Effector CD8-positive, alpha-beta T cell (primary cell): Measurements from ENCODE around the gene ZFP69B.
"Not testable (repeated sequence)": the region's sequence is repeated elsewhere in the genome, so short reads cannot be mapped to it uniquely, and the experiment has no call there.

Source experiments
- DNase-seq: peaks from one replicate; lab custom pipeline; 2025; lab: John Stamatoyannopoulos, UW

The ZFP69B gene

GRCh38 chr1:40435876-40436275, 14.4 kb upstream of the ZFP69B start:
- DNase-seq, result no peak

DNA sequence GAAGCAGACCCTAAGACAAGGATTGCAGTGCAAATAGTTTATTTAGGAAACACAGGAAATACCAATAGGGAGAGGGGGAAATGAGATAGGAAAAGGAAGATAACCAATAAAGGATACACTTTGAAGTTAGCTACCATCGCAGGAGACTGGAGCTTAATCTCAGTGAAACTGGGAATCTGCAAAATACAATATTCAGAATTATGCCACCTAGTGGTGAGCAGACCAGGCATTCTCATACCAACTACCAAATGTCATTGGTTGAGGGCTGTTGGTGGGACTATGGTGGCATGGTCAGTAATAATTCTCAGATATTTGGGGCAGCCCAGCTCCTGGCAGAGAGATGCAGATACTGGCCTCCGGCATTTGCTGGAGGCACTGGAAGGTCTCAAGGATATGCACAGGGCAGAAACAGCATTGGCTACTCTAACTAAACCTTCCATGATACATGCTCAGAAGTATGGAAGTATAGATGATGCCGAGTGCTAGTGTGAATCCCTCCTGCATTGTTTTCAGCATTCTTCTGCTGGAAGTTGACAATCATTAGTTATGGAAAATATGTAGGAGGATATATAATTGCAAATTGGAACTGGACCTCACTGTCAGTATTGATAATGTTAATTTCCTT, 11.8 kb upstream of the ZFP69B start:
- DNase-seq, result no peak

- no peak for DNase-seq
These were observed 11.0 kb upstream of the ZFP69B start for GRCh38 chr1:40439247-40439646.

DNA sequence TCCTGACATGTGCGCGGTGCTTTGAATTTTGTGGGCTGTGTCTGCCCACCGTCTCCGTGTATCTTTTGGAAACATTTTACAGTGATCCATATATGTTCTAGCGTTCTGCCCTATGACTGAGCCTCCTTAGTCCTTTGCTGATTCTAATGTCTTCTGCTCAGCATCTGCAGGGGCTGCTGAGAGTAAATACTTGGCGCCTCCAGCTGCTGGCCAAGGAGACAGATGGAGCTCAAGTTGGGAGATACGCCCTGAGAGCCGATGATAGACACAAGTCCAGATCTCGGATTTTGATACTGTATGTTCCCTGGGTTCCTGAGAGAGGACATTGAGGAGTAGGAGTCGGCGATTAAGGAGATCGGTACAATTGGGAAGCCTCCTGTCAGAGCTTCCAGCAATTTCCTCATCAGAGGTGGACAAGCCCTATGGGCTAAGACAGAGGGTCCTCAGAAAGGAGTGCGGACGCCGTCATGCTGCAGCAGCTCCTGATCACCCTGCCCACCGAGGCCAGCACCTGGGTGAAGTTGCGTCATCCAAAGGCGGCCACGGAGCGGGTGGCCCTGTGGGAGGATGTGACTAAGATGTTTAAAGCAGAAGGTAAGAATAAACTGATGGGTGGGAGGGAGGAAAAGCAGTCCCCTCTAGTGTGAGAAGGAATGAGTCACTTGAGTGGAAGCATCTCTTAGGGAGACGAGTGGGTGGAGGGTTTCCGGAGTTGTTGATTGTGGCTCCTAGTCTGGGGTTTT, 390 bp downstream of the ZFP69B start:
- peak; percentile 45 for DNase-seq

- DNase-seq, result no peak
These were observed 936 bp downstream of the ZFP69B start for GRCh38 chr1:40451238-40451585.

GRCh38 chr1:40454873-40455272, 4.6 kb downstream of the ZFP69B start:
- DNase-seq, result no peak

DNA sequence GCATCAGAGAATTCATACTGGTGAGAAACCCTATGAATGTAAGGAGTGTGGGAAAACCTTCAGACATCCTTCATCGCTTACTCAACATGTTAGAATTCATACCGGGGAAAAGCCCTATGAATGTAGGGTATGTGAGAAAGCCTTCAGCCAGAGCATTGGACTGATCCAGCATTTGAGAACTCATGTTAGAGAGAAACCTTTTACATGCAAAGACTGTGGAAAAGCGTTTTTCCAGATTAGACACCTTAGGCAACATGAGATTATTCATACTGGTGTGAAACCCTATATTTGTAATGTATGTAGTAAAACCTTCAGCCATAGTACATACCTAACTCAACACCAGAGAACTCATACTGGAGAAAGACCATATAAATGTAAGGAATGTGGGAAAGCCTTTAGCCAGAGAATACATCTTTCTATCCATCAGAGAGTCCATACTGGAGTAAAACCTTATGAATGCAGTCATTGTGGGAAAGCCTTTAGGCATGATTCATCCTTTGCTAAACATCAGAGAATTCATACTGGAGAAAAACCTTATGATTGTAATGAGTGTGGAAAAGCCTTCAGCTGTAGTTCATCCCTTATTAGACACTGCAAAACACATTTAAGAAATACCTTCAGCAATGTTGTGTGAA, 12.8 kb downstream of the ZFP69B start:
- DNase-seq, result no peak

DNA sequence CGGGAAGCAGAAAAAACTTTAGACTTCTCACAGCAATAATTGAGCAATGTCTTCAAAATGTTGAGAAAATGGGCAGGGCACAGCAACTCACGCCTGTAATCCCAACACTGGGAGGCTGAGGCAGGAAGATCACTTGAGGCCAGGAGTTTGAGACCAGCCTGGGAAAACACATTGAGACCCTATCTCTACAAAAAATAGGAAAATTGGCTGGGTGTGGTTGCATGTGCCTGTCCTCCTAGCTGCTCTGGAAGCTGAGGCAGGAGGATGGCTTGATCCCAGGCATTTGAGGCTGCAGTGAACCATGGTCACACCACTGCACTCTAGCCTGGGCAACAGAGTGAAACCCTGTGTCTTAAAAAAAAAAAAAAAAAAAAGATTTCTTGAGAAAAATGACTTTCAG, 19.1 kb downstream of the ZFP69B start:
- no peak for DNase-seq

DNA sequence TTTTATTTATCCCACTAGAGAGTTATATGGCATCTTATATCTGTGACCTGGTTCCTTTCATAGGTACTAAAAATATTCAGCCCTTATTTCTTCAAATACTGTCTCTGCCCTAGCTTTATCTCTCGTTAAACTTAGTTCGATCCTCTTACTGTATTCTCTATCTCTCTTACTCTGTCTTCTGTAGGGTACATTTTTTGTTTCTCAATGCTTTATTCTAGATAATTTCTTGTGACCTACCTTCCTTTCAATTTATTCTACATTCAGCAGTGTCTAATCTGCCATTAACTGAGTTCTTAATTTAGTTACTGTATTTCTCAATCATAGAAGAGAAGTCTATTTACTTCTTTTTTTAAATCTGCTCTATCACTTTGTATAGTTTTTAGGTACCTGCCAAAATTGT, 25.0 kb downstream of the ZFP69B start:
- DNase-seq, result no peak

DNA sequence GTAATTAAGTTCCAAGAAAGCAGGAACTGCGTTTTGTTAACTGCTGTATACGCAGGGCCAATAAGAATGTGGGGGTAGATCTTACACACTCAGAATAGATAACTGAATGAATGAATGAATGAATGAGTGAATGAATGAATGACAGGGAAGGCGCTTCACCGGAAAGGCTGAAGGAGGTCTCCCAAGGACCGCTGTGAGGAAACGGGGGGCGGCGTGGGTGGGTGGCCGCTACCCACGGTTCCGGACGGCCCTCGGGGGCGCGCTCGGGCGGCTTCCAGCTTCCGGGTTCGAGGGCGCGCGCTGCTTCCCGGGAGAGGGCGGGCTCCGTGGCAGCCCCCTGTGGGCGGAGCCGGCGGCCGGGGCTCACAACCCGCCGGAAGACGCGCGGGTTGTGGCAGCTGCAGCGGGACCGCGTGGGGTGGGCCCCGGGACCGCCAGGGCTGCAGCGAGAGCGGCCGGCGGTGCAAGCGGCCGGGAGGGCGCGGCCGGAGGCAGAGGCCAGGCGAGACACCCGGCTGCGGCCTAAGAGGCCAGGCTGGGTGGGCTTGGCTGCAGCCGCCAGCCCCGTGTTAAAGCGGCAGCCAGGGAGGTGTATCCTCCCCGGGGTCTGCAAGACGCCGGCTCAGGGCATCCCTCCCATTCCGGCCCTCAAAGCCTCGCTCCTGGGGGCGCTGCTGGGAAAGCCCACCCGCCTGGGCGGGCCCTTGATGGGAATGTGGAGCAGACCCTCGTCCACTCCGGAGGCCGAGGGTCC, 26.8 kb downstream of the ZFP69B start, which contains the start of gene ZFP69:
Gene ZFP69, plus strand, starts transcription at position 367 of the 754 bp plus-strand sequence. CDS start 2,072 bp downstream, outside the sequence.
- peak; percentile 56 for DNase-seq

DNA sequence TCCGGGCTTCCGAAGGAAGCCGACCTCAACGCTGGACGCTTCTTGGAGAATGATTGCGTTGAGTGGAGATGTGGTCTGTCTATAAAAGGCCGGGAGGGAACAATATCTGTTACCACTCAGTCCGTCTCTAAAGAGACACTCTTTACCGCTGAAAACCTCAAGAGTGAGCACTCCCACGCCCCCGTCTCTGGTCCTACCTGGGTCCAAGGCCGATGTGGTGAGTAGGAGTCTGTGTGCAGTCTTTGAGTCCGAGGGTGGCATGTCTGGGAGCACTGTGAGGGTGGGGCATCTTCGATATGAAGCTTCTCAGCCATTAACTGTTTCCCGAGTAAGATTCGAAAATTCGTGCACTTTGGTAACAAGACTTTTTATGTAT, 27.4 kb downstream of the ZFP69B start:
- no peak for DNase-seq

DNA sequence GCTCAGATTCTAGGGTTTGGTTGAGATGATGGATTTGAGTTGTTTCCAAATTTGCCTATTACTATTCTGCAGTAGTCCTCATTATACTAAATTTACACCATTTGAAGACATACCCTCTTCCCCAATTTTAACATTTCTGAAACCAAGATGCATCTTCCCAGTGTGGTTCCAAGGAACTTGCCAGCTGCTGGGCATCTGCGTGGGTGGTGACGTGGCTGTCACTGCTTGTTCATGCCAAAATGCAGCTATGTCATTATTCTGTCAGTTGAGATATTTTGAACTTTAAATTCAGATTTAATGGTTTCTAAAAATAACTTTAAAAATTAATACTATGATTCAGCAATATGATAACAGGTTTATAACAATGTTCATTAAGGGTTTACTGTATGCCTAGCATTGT, 28.0 kb downstream of the ZFP69B start:
- DNase-seq, result no peak

DNA sequence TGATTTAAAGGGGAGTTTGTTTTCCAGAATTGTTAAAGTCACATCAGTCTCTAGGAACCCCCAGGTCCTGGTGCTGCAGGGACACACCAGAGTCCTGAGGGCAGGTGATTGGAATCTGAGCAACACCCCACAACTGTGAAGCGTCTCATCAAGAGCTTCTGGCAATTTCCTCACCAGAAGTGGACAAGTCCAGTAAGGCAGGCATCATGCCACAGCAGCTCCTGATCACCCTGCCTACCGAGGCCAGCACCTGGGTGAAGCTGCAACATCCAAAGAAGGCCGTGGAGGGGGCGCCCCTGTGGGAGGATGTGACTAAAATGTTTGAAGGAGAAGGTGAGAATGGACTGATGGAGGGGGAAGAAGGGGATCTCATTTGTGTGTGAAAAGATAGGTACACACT, 28.9 kb downstream of the ZFP69B start:
- DNase-seq, result no peak

- DNase-seq, result no peak
These were observed 45.1 kb downstream of the ZFP69B start for GRCh38 chr1:40495315-40495903.

DNA sequence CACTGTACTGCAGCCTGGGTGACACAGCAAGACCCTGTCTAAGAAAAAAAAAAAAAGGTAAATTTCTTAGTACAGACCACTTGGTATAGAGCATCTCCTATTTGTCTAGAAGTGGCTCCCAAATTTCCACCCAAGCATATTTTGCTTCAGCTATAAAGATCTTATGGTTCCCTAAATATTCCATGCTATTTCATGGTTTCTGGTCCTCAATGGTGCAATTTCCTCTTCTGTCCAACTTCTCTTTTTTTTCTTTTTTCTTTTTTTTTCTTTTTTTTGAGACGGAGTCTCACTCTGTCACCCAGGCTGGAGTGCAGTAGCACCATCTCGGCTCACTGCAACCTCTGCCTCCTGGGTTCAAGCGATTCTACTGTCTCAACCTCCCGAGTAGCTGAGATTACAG, 52.4 kb downstream of the ZFP69B start:
- DNase-seq, result not testable (repeated sequence)

DNA sequence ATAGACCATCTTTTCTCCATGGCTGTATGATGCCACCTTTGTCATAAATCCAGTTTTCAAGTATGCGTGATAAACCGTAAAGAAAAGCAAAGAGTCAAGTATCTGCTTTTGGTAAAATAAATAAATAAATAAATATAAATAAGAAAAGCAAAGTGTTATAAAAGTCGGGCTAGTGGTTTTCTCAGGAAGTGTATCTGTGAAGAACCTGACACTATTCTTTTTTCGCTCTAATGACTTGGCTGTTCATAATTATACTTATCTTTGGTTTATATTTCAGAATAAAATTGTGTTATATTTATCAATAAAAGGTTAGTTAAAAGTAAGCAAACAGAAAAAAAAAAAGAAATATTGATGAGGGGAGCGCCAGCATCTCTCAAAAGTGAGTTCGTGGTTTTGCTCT, 57.7 kb downstream of the ZFP69B start:
- no peak for DNase-seq

DNA sequence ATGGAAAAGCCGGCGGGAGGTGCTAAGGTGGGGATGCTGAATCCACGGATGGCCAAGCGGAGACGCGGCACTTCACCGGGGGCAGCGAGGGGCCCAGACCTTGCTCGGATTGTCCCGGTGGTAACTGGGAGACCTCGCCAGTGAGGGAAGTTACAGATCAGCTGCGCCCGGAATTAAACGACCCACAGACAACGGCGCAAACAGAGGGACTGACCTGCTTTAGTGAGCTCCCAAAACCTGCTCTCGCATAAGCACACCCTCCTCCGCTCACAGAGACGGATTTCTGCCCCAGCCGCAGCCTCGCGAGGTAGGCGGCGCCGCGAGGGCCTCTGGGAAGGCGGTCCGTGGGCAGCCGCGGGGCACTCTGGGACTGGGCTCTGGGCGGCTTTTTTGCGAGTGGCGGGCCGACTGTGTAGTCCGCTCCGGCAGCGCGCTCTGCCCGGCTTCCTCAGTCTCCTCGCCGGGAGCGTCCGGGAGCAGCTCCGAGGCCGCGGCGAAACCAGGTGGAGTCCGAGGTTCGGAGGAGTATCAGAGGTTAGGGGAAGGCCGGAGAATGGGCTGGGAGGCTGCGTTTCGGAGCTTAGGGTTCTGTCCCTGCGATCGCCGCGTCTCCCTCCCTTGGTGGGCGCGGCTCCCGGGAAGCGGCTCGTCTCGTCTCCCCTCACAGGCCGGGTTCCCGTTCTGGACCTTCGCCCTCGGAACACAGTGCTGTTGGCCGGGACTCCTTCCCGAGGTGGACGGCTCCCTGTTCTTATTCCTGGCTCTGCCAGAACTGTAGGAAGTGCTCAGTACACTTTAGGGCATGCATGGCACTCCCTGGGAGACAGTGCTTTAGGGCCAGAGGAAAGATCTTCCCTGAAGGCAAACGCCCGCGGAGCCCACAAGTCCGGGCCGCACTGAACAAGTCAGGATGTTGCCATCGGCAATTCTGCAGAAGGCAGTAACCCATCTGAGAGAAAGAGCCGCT, 58.4 kb downstream of the ZFP69B start, which contains the start of gene EXO5:
Gene EXO5, plus strand, starts transcription at position 393 of the 967 bp plus-strand sequence. CDS start 5,778 bp downstream, outside the sequence.
- DNase-seq, result peak; percentile 60
